HCT116 (cell line): ENCODE measurements around the gene IRGC. TPM values are rescaled to one million over a fixed set of nuclear protein-coding genes. Genes with fewer than 3 reads are reported as not detected.

Experiments used
- ATAC-seq: fragments of 200-7000 bp; cut with Tn5 transposase; 2 replicates; pipeline ENCODE4 v1.9.1; 2020; ENCODE audit warnings: mild to moderate bottlenecking, moderate library complexity
- BruUV-seq: library from RNA; stranded (reverse); fragments of 400-500 nt; replicated peaks from 2 replicates; lab custom pipeline; 2021; lab: Mats Ljungman, UMichigan
- CTCF ChIA-PET: fragments of 300-600 bp; sonication (Branson Sonifier 250); formaldehyde crosslinking; loops from one replicate; lab custom pipeline; 2021; ENCODE audit warnings: antibody characterized with exemption; lab: Charles Lee
- POLR2A ChIA-PET: fragments of 300-600, 350-600 bp; sonication (Branson Sonifier 250); formaldehyde crosslinking; loops from one replicate; lab custom pipeline; 2021; ENCODE audit warnings: antibody characterized with exemption; lab: Charles Lee
- RAD21 ChIA-PET, 2 experiments: fragments of 300-600 bp; sonication (Branson Sonifier 250); formaldehyde crosslinking; loops; one replicate each; lab custom pipeline; 2023; ENCODE audit warnings: low total read pairs in 2 of 2; ENCODE audit not compliant: uncharacterized antibody in 2 of 2, unreplicated experiment in 2 of 2, low non-redundant PET in 1 of 2; lab: Charles Lee
- DNase-seq: peaks from one replicate; pipeline ENCODE4 v3.0.0-alpha.2; 2010; ENCODE audit warnings: low read depth, low spot score
- H2AFZ ChIP-seq: fragments of 200-600 bp; shearing (Covaris generic), sonication (generic); 2 replicates; pipeline ENCODE4 v1.6.1; 2017; ENCODE audit warnings: low read depth, mixed run types, mixed read lengths, antibody characterized with exemption, low read length; ENCODE audit not compliant: poor library complexity, severe bottlenecking
- H3K27ac ChIP-seq: 2 replicates; pipeline ENCODE4 v1.5.1; 2012; ENCODE audit warnings: low read depth, low read length
- H3K27me3 ChIP-seq: fragments of 200-600 bp; sonication (generic); 2 replicates; pipeline ENCODE4 v1.6.1; 2016; ENCODE audit warnings: mixed run types, low read length, mixed read lengths; ENCODE audit not compliant: insufficient read depth
- H3K36me3 ChIP-seq, 2 experiments: fragments of 200-500 bp in 1 of 2; fragments of 200-600 bp in 1 of 2; sonication (Bioruptor generic) in 1 of 2; sonication (generic) in 1 of 2; 2 replicates each; pipeline versions ENCODE4 v1.5.1 to v1.6.1; 2014 to 2016; ENCODE audit warnings: low read length in 2 of 2, inconsistent platforms in 1 of 2, mixed read lengths in 1 of 2, mixed run types in 1 of 2; ENCODE audit not compliant: insufficient read depth in 2 of 2, control insufficient read depth in 1 of 2
- H3K4me1 ChIP-seq, 2 experiments: fragments of 200-600 bp in 1 of 2; sonication (generic) in 1 of 2; 2 replicates each; pipeline versions ENCODE4 v1.5.1 to v1.6.1; 2012 to 2017; ENCODE audit warnings: low read length in 2 of 2, inconsistent platforms in 1 of 2, mild to moderate bottlenecking in 1 of 2, mixed read lengths in 1 of 2, mixed run types in 1 of 2, moderate library complexity in 1 of 2; ENCODE audit not compliant: insufficient read depth in 2 of 2, control insufficient read depth in 1 of 2
- H3K4me2 ChIP-seq: fragments of 200-600 bp; sonication (generic); 2 replicates; pipeline ENCODE4 v1.6.1; 2017; ENCODE audit warnings: mixed run types, low read length, mixed read lengths
- H3K4me3 ChIP-seq, 2 experiments: fragments of 200-600 bp in 1 of 2; sonication (generic) in 1 of 2; replicated peaks in 1 of 2; 2 replicates each; pipeline ENCODE4 v1.5.1; 2011 to 2016; ENCODE audit warnings: low read length in 2 of 2, control low read depth in 1 of 2, low read depth in 1 of 2, mild to moderate bottlenecking in 1 of 2, mixed read lengths in 1 of 2, mixed run types in 1 of 2
- H3K79me2 ChIP-seq: fragments of 200-600 bp; sonication (generic); 2 replicates; pipeline ENCODE4 v1.6.1; 2017; ENCODE audit warnings: mild to moderate bottlenecking, mixed run types, low read length, moderate library complexity, mixed read lengths; ENCODE audit not compliant: insufficient read depth
- H3K9ac ChIP-seq: fragments of 200-600 bp; sonication (generic); 2 replicates; pipeline ENCODE4 v1.6.1; 2016; ENCODE audit warnings: low read length, mixed read lengths
- H3K9me2 ChIP-seq: fragments of 200-600 bp; sonication (generic), shearing (Covaris generic); 2 replicates; pipeline ENCODE4 v1.6.1; 2017; ENCODE audit warnings: mixed run types, mild to moderate bottlenecking, moderate library complexity; ENCODE audit not compliant: insufficient read depth
- H3K9me3 ChIP-seq, 2 experiments: fragments of 200-500 bp in 1 of 2; fragments of 200-600 bp in 1 of 2; sonication (Bioruptor generic) in 1 of 2; sonication (generic) in 1 of 2; 2 replicates each; pipeline ENCODE4 v1.6.1; 2014 to 2017; ENCODE audit warnings: low read length in 2 of 2, mixed read lengths in 2 of 2, inconsistent platforms in 1 of 2, low read depth in 1 of 2, mild to moderate bottlenecking in 1 of 2, mixed run types in 1 of 2, moderate library complexity in 1 of 2; ENCODE audit not compliant: control insufficient read depth in 1 of 2, insufficient read depth in 1 of 2
- H4K20me1 ChIP-seq: fragments of 200-600 bp; sonication (generic), shearing (Covaris generic); 2 replicates; pipeline ENCODE4 v1.6.1; 2017; ENCODE audit warnings: mixed run types, mild to moderate bottlenecking, moderate library complexity; ENCODE audit not compliant: insufficient read depth
- CEBPB ChIP-seq: IDR thresholded peaks from 2 replicates; pipeline ENCODE4 v1.6.1; 2012; ENCODE audit warnings: low read depth
- EGR1 ChIP-seq: IDR thresholded peaks from 2 replicates; pipeline ENCODE4 v1.6.1; 2012; ENCODE audit warnings: low read depth
- EZH2phosphoT487 ChIP-seq: fragments of 200-600 bp; IDR thresholded peaks from 2 replicates; pipeline ENCODE4 v1.6.1; 2018; ENCODE audit warnings: antibody characterized with exemption, borderline replicate concordance
- JUND ChIP-seq: IDR thresholded peaks from 2 replicates; pipeline ENCODE4 v1.6.1; 2012
- POLR2A ChIP-seq: IDR thresholded peaks from 2 replicates; pipeline ENCODE4 v1.7.0; 2011; ENCODE audit warnings: borderline replicate concordance; ENCODE audit not compliant: insufficient read depth, insufficient read length; ENCODE audit errors: extremely low read depth
- POLR2AphosphoS5 ChIP-seq: IDR thresholded peaks from 2 replicates; pipeline ENCODE4 v1.6.1; 2011; ENCODE audit warnings: mild to moderate bottlenecking, low read depth, low read length, moderate library complexity
- RAD21 ChIP-seq: IDR thresholded peaks from 2 replicates; pipeline ENCODE4 v1.6.1; 2012; ENCODE audit warnings: low read depth, mild to moderate bottlenecking
- REST ChIP-seq: IDR thresholded peaks from 2 replicates; pipeline ENCODE4 v1.6.1; 2012; ENCODE audit warnings: low read depth
- SIN3A ChIP-seq: IDR thresholded peaks from 2 replicates; pipeline ENCODE4 v1.6.1; 2012; ENCODE audit warnings: low read depth
- SRF ChIP-seq: IDR thresholded peaks from 2 replicates; pipeline ENCODE4 v1.6.1; 2012; ENCODE audit warnings: low read depth
- YY1 ChIP-seq: IDR thresholded peaks from 2 replicates; pipeline ENCODE4 v1.6.1; 2011; ENCODE audit warnings: low read length, low read depth, moderate library complexity, mild to moderate bottlenecking; ENCODE audit not compliant: insufficient replicate concordance; ENCODE audit errors: extremely low read depth
- ZBTB33 ChIP-seq: IDR thresholded peaks from 2 replicates; pipeline ENCODE4 v1.6.1; 2011; ENCODE audit warnings: mild to moderate bottlenecking, low read length, moderate library complexity; ENCODE audit not compliant: insufficient replicate concordance; ENCODE audit errors: extremely low read depth
- ZFX ChIP-seq: fragments of 450-650 bp; IDR thresholded peaks from 2 replicates; pipeline ENCODE4 v1.6.1; 2017
- intact Hi-C: fragments of 100-400 bp; cut with micrococcal nuclease; formaldehyde crosslinking; loops from 2 replicates; pipeline ENCODE4 v1.10.0; 2022
- total RNA-seq: library from RNA; stranded (reverse); gene quantifications from one replicate; pipeline ENCODE4 v1.2.1, GENCODE V29; 2021; ENCODE audit not compliant: unreplicated experiment
- TF ChIP-seq, protein P1 (sequence below): IDR thresholded peaks from 2 replicates; pipeline ENCODE4 v1.6.1; 2012

The IRGC gene
- total RNA-seq, 1 experiment from 2014 or later: not detected

DNA sequence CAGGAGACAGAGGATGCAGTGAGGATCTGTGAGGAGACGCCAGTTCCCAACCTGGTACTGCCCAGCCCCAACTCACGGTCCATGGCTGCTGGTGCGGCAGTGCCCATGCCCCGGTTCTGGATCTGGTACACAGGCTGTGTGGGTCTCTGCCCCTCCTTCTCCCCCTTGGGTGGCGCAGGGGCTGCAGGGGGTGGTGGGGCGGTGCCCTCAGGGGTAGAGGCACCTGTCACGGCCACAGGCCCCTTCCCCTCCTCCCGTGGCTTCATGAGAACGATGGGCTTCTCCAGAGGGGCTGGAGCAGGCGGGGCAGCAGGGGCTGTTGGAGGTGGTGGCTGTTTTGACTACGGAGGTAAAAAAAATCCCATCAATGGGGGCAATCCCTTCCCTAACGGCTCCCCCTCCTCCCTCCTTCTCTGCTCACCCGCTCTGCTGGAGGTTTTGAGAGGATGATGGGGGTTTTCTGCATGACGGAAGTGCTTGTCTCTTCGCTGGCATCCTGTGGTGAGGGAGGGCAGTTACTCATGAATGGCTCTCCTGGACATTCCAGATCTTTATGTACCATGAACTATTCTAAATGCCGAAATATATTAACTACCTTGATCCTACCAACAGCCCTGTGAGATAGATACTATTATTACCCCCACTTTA, 31.8 kb downstream of the IRGC start:
- Histone ChIP-seq H3K4me1 (peaks cover 5 to 25% of the 10 kb centered on the region in 2 experiments), H3K4me2 (no peak overlapping the region), H3K9me2 (no peaks in the 10 kb centered on the region), H2AFZ (no peak overlapping the region), H3K4me3 (no peak overlapping the region), H3K27ac (no peak overlapping the region), H3K27me3 (no peaks in the 10 kb centered on the region), H3K9me3 (no peaks in the 10 kb centered on the region), H4K20me1 (no peaks in the 10 kb centered on the region), H3K9ac (no peak overlapping the region), H3K36me3 (peaks cover 51 to 68% of the 10 kb centered on the region in 2 experiments), H3K79me2 (peaks cover 41% of the 10 kb centered on the region)
- BruUV-seq: no TSS peak
- DNase-seq (no peak), ATAC-seq (no peak)
- ChIA-PET CTCF (interaction anchor here (2.8 kb wide), 1 partner anchor 62 kb away, joined by 69 read pairs; no protein-coding TSS in a partner anchor), POLR2A (no interaction called here), RAD21 (no interaction called here)
- intact Hi-C loops: no loop called here
- TF ChIP-seq, protein P1, sequence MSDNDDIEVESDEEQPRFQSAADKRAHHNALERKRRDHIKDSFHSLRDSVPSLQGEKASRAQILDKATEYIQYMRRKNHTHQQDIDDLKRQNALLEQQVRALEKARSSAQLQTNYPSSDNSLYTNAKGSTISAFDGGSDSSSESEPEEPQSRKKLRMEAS: no peak
- no peak for TF ChIP-seq RAD21
- no peak for TF ChIP-seq REST
- TF ChIP-seq ZBTB33: no peak
- TF ChIP-seq SRF: no peak
- no peak for TF ChIP-seq POLR2AphosphoS5
- no peak for TF ChIP-seq JUND
- TF ChIP-seq YY1: no peak
- TF ChIP-seq SIN3A: no peak
- TF ChIP-seq POLR2A: no peak
- no peak for TF ChIP-seq ZFX
- TF ChIP-seq CEBPB: no peak
- no peak for TF ChIP-seq EGR1
- no peak for TF ChIP-seq EZH2phosphoT487
